ENCODE data around the gene TMEM63A.

The TMEM63A gene

DNA sequence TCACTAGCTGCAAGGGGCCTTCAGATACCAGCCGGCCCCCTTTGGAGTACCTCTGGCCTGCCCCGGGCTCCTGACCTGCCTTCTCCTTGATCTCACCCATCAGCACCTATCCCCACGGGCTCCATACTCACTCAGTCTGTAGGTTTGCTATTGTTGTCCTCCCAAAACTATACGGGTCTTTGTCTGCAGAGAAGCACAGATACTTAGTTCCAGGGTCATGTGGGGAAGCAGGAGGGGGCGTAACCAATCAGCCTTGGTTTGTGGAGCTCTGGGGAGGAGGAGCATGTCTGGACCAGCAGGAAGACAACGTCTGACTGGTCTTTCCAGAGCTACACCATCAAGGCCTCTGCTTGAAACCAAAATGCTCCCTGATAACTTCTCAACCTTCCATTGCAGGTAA is 15.2 kb downstream of the TMEM63A start:
- Histone ChIP-seq H4K20me1 (ENCODE audit: insufficient read depth, low read length) (no peaks in the 10 kb centered on the region), H3K9ac (ENCODE audit: low read length) (no peak overlapping the region), H3K27ac (ENCODE audit: low read length) (no peak overlapping the region), H3K4me2 (ENCODE audit: low read depth, low read length) (no peak overlapping the region), H3K9me3 (replicated peaks; ENCODE audit: insufficient read depth, low read length) (no peaks in the 10 kb centered on the region), H3K4me3 (ENCODE audit: low read length) (no peak overlapping the region), H3K4me1 (ENCODE audit: low read length) (no peaks in the 10 kb centered on the region), H2AFZ (ENCODE audit: low read length) (no peak overlapping the region), H3K36me3 (replicated peaks; ENCODE audit: insufficient read depth, low read length) (peaks cover 44% of the 10 kb centered on the region), H3F3A (ENCODE audit: insufficient read depth, low read length) (no peaks in the 10 kb centered on the region), H3K27me3 (replicated peaks; ENCODE audit: insufficient read depth, low read length) (no peaks in the 10 kb centered on the region), H3K9me2 (replicated peaks; ENCODE audit: insufficient read depth, low read length) (no peaks in the 10 kb centered on the region), H3K79me2 (ENCODE audit: low read length) (peaks cover 83% of the 10 kb centered on the region)
- TF ChIP-seq, protein P1, sequence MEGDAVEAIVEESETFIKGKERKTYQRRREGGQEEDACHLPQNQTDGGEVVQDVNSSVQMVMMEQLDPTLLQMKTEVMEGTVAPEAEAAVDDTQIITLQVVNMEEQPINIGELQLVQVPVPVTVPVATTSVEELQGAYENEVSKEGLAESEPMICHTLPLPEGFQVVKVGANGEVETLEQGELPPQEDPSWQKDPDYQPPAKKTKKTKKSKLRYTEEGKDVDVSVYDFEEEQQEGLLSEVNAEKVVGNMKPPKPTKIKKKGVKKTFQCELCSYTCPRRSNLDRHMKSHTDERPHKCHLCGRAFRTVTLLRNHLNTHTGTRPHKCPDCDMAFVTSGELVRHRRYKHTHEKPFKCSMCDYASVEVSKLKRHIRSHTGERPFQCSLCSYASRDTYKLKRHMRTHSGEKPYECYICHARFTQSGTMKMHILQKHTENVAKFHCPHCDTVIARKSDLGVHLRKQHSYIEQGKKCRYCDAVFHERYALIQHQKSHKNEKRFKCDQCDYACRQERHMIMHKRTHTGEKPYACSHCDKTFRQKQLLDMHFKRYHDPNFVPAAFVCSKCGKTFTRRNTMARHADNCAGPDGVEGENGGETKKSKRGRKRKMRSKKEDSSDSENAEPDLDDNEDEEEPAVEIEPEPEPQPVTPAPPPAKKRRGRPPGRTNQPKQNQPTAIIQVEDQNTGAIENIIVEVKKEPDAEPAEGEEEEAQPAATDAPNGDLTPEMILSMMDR (IDR thresholded peaks at IDR 0.05; ENCODE audit: low read length), result no peak
- TF ChIP-seq EZH2 (optimal IDR thresholded peaks at IDR 0.05; ENCODE audit: low read depth, low read length), result no peak
- no peak for TF ChIP-seq EZH2phosphoT487 (IDR thresholded peaks at IDR 0.05; ENCODE audit: low read length)
- DNase-seq, result no peak

DNA sequence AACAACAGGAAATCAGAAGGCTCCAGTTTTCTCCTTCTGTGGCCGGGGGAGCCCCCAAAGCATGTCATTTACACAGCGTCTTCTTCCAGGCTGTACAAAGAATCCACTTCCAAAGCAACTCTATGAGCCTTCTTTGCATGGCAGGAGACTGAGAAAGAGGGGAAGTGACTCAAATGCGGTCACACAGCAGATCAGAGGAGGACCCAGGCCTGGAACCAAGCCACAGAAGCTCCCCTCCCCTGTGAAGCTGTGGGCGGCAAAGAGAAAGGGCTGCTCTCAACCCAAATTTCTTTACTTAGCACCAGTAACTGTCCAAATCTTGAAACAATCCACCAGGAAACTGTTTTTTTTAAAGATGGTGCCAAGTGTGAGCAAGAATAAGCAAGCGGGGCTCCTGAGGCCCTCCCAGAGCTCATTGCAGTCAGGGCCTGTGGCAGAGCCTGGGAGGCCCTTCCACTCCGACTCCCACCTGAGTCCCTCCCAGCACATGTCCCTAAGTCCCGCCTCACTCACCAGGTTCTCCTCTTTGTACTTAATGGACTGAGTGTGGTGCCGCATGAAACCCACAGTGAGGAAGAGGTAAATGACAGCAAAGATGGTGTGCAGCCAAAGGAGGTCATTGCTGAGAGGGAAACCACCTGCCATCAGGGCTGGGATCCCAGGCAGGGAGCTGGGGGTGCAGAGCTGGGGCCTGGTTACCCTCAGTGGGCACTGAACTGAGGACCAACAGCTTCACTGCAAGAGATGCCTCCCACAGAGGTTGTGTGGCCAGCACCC is 15.9 kb downstream of the TMEM63A start:
- no peaks in the 10 kb centered on the region for H3K9me3 ChIP-seq (replicated peaks; ENCODE audit: insufficient read depth, low read length)
- H3K79me2 ChIP-seq (ENCODE audit: low read length), result peaks cover 83% of the 10 kb centered on the region
- H3K4me2 ChIP-seq (ENCODE audit: low read depth, low read length), result no peak overlapping the region
- H2AFZ ChIP-seq (ENCODE audit: low read length), result no peak overlapping the region
- H3K27me3 ChIP-seq (replicated peaks; ENCODE audit: insufficient read depth, low read length), result no peaks in the 10 kb centered on the region
- H4K20me1 ChIP-seq (ENCODE audit: insufficient read depth, low read length), result no peaks in the 10 kb centered on the region
- H3K4me3 ChIP-seq (ENCODE audit: low read length), result no peak overlapping the region
- H3F3A ChIP-seq (ENCODE audit: insufficient read depth, low read length), result no peaks in the 10 kb centered on the region
- H3K27ac ChIP-seq (ENCODE audit: low read length), result no peak overlapping the region
- no peaks in the 10 kb centered on the region for H3K4me1 ChIP-seq (ENCODE audit: low read length)
- no peak overlapping the region for H3K9ac ChIP-seq (ENCODE audit: low read length)
- peaks cover 41% of the 10 kb centered on the region for H3K36me3 ChIP-seq (replicated peaks; ENCODE audit: insufficient read depth, low read length)
- no peak for DNase-seq
- no peaks in the 10 kb centered on the region for H3K9me2 ChIP-seq (replicated peaks; ENCODE audit: insufficient read depth, low read length)
- TF ChIP-seq EZH2phosphoT487 (IDR thresholded peaks at IDR 0.05; ENCODE audit: low read length) (no peak), EZH2 (optimal IDR thresholded peaks at IDR 0.05; ENCODE audit: low read depth, low read length) (no peak)
- TF ChIP-seq, protein P1 (IDR thresholded peaks at IDR 0.05; ENCODE audit: low read length), result no peak

DNA sequence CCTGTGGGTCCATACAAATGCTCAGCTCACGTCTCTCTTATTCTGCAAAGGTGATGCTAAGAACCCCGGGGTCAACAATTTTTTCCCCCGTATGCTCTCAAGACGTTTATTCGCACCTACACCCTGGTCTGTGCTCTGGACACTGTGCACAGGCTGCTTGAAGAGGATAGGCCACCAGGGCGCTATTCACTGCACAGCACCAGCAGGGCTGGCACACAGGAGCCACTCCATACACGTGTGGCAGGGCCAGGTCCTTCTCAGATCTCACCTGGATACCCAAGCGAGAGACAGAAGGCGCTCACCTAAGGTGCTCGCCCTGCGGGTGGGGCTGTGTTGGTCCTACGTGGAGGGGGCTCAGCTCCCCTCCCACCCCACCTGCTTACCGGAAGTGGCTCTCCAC is 16.7 kb downstream of the TMEM63A start:
- Histone ChIP-seq H4K20me1 (ENCODE audit: insufficient read depth, low read length) (no peaks in the 10 kb centered on the region), H3K36me3 (replicated peaks; ENCODE audit: insufficient read depth, low read length) (peaks cover 36% of the 10 kb centered on the region), H2AFZ (ENCODE audit: low read length) (no peak overlapping the region), H3K4me3 (ENCODE audit: low read length) (no peak overlapping the region), H3K27ac (ENCODE audit: low read length) (no peak overlapping the region), H3K27me3 (replicated peaks; ENCODE audit: insufficient read depth, low read length) (no peaks in the 10 kb centered on the region), H3K9me2 (replicated peaks; ENCODE audit: insufficient read depth, low read length) (no peaks in the 10 kb centered on the region), H3F3A (ENCODE audit: insufficient read depth, low read length) (no peaks in the 10 kb centered on the region), H3K4me2 (ENCODE audit: low read depth, low read length) (no peak overlapping the region), H3K9me3 (replicated peaks; ENCODE audit: insufficient read depth, low read length) (no peaks in the 10 kb centered on the region), H3K79me2 (ENCODE audit: low read length) (peaks cover 83% of the 10 kb centered on the region), H3K9ac (ENCODE audit: low read length) (no peak overlapping the region), H3K4me1 (ENCODE audit: low read length) (no peaks in the 10 kb centered on the region)
- no peak for DNase-seq
- TF ChIP-seq EZH2 (optimal IDR thresholded peaks at IDR 0.05; ENCODE audit: low read depth, low read length) (no peak), EZH2phosphoT487 (IDR thresholded peaks at IDR 0.05; ENCODE audit: low read length) (no peak)
- TF ChIP-seq, protein P1 (IDR thresholded peaks at IDR 0.05; ENCODE audit: low read length), result no peak

Measured in MM.1S (cell line).